H54 (cell line): Measurements from ENCODE around the gene NFIA.

Experiments used
- DNase-seq: peaks from one replicate; pipeline ENCODE4 v3.0.0; 2011; ENCODE audit warnings: low spot score, mixed read lengths; ENCODE audit not compliant: insufficient read length
- FAIRE-seq: peaks from 3 replicates; lab custom pipeline; 2011; peaks lifted over from hg19 to GRCh38; lab: Jason Lieb, UNC
- POLR2A ChIP-seq: IDR thresholded peaks from 2 replicates; pipeline ENCODE4 v1.6.1; 2011; ENCODE audit warnings: low read depth, mild to moderate bottlenecking, low read length

Gene NFIA

GRCh38 chr1:61142043-61142440 is 59.7 kb downstream of the NFIA start:
- FAIRE-seq: no peak
- DNase-seq: no peak
- no peak for TF ChIP-seq POLR2A

DNA sequence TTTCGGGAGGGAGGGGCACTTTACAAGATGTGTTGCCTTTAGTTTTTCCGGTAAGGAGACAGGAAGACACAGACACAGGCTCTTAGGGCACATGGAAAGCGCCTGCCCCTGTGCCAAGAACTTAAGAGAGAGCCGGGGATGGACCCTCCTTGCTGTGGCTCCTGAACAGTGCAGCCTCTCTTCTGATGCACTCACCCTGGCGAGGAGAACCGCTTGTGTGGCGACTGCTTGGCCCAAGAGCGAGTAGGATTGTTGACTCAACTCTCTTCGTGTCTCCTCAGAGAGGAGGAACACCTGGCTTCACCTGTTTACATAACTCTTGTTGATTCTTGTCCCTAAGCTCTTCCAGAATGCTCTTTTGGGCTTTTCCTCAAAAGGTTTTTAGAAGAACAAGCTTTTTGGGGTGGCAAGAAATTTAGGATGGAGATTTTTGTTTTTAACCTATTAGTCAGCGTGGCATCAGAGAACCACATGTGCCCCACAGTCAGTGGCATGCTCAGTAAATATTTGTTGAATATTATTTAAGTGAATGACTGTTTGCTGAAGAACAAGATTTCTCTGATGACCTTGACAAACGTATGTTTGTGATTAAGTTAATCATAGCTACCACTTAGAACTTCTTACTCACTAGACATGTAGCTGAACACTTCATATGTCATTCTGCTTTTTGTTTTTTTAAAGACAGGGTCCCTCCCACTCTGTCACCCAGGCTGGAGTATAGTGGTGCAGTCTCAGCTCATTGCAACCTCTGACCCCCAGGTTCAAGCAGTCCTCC is 60.6 kb downstream of the NFIA start:
- no peak for DNase-seq
- TF ChIP-seq POLR2A: no peak
- no peak for FAIRE-seq

DNA sequence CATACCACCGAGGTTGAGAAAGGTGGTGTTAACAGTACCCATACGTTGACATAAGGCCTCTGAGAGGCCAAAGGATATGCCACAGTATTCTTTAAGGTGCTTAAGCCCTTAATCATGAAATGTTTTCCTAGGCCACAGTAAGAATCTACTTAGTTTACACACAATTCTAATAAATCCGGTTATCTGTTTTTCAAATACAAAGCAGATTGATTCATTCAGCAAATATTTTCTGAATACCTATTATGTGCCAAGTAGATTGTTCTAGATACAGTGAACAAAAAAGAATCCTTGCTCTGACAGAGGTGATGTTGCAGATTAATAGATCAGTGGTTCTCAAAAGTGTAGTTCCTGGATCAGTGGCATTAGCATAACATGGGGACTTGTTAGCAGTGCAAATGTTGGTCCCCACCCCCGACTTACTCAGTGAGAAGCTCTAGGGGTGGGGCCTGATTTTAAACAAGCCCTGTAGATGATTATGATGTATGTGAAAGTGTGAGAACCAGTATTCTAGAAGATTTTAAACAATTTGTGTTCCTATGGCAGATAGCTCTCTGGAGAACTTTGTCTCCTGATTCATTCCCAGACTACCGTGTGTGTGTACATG is 61.6 kb downstream of the NFIA start:
- DNase-seq (no peak), FAIRE-seq (no peak)
- no peak for TF ChIP-seq POLR2A

DNA sequence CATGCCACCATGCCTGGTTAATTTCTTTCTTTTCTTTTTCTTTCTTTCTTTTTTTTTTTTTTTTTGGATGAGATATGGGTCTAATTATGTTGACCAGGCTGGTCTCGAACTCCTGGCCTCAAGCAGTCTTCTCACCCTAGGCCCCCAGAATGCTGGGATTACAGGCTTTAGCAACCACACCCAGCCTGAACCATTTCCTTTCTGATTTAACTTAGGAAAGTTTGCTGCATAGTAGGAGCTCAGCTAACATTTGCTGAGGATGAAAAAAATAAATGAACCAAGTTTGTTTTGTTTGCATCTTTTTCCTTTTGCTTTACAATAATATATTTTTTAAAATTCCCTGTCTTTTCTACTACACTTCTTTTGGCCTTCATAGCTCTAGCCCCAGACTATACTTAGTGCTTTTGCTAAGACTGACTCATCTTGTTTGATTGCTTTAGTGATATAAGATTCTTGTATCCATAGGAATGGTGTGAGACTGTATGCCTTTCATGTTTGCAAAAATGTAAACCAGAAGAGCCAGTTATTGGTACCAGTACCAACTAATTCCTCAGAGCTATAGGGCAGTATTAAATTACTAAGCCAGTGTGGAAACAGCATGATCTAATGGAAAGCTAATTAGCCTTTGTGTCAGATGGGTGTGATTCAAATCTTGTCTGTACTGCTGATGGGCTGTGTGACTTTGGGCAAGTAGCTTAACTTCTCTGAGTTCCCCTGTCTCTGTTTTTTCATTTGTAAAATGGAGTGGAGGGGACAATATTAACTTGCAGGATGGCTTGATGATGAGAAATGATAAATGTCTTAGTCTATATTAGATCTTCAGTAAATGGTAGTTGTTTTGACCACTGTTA is 66.9 kb downstream of the NFIA start:
- no peak for FAIRE-seq
- no peak for TF ChIP-seq POLR2A

DNA sequence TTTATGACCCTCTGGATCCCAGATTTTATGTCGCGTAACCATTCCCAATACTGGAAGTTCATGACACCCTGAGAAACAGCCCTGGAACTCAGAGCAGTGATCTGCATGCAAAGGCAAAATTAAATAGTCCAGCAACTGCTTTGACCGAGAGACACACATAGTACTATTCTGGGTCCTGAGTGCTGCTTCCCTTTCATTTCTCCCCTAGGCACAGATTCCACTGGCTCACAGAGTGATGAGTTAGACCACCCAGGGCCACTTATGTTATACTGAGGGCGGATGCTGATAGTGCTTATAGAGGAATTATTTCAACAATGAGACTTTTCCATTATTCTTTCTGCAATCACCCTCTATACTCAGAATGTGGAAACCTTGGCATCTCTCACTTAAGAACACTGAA is 69.2 kb downstream of the NFIA start:
- TF ChIP-seq POLR2A: no peak
- FAIRE-seq (no peak), DNase-seq (no peak)

More for the DNA sequence above, 66.9 kb downstream of the NFIA start:
- DNase-seq: no peak

GRCh38 chr1:61152066-61152465 is 69.7 kb downstream of the NFIA start:
- no peak for DNase-seq
- no peak for FAIRE-seq
- TF ChIP-seq POLR2A: no peak

DNA sequence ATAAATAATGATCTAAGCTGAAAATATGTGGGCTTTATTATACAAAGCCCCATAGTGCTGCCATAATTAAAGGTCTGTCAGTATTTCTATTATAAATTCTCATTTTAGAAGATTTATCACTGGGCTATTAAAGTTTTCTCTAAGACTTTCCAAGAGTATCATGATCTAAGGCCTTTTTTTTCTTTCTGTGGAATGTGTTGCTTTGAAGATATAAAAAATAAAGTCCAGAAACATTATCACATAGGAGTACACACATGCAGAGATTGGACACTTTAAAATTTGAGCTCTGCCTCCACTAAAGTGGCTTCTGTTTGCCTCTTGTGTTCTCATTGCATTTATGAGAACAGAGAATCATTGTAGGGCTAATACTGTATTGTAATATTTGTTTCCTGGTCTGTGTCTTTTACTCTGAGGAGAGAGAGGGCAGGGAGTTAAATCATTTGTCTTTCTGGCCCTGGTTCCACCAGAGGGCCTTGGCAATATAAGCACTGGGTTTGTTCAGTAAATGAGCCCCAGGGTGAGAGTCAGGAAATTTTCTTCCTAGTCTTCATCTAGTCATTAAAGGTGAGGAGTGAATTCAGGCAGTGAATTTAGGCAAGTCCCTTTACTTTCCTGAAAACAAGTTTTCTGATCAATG is 70.2 kb downstream of the NFIA start:
- FAIRE-seq: no peak
- DNase-seq: no peak
- no peak for TF ChIP-seq POLR2A

GRCh38 chr1:61156576-61157467 is 74.5 kb downstream of the NFIA start:
- FAIRE-seq (peak; percentile 27), DNase-seq (no peak)
- TF ChIP-seq POLR2A: no peak

DNA sequence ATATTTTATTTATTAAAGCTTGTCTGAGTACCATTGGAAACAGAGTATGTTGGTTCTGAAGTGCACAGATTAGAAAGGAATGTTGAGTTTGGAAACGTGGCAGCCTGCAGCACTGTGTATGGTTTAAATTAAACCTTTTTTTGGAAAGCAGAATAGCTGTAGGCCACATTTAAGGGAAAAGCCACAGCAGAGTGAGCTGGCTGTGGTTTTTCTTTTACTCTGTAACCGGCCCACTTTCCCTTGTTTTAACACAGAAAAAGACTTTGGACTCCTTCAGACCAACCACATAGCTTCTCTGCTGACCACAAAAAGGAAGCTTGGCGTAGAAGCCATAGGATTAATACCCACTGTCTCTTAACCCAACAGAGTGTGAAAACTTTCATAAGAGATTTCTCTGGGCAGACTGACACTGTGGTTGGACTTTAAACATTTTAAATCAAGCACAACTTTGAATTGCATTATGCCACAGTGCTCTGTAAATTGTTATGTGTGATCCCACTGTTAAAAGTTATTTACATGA is 75.2 kb downstream of the NFIA start:
- FAIRE-seq (peak; percentile 90), DNase-seq (no peak)
- no peak for TF ChIP-seq POLR2A

DNA sequence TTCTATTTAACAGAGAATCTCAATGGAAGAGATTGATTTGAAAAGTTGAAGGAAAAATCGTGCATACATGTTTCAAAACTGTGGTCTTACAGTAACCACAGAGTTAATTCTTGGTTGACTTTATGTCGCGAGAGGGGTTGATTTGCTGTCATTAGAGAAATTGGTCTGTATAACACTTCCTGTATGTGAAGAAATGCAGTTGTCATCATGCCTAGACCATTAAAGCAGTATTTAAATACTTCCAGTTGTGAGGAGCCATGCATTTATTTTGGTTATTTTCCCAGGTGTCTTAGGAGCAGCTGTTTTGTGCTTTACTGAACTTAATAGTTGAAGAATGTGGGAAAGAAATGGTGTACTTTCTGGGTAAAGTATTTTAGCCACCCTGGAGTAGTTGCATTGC is 76.2 kb downstream of the NFIA start:
- no peak for TF ChIP-seq POLR2A
- FAIRE-seq (no peak), DNase-seq (no peak)

DNA sequence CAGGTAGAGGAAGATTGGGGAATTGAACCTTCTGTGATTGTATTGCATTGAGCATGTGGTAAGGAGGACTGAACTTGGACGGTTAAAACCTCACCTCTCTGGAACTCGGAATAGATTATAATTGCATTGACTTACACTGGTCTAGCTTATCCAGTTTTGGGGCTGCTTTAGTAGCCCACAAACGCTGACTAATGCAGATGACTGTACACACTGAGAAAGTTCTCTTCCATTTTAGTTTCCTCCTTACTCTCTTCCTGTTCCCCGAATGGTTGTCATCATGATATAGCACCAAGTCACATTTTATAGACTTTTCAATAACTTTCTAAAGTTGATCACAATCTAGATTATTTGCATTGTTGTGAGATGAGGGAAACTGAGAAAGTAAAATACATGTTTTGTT is 78.2 kb downstream of the NFIA start:
- FAIRE-seq (peak; percentile 87), DNase-seq (no peak)
- no peak for TF ChIP-seq POLR2A

- DNase-seq: no peak
- no peak for TF ChIP-seq POLR2A
- no peak for FAIRE-seq
Observed at GRCh38 chr1:61162520-61163258, 80.3 kb downstream of the NFIA start.

GRCh38 chr1:61163355-61163754 is 81.0 kb downstream of the NFIA start:
- DNase-seq: no peak
- FAIRE-seq: no peak
- no peak for TF ChIP-seq POLR2A
